Neural cell (in vitro differentiated cells): Measurements from ENCODE around the gene SUGCT.

Experiments used
- CTCF ChIP-seq: fragments of 450-650 bp; IDR thresholded peaks from 2 replicates; pipeline ENCODE4 v1.5.1; 2014; ENCODE audit warnings: antibody characterized with exemption, mild to moderate bottlenecking, moderate library complexity; ENCODE audit not compliant: poor library complexity, severe bottlenecking
- EP300 ChIP-seq: fragments of 450-650 bp; conservative IDR thresholded peaks from 2 replicates; pipeline ENCODE4 v1.6.1; 2014; ENCODE audit warnings: antibody characterized with exemption, mild to moderate bottlenecking, moderate library complexity; ENCODE audit not compliant: poor library complexity, severe bottlenecking
- EZH2 ChIP-seq: fragments of 200-600, 300-800 bp; shearing (Covaris generic), sonication (generic); IDR thresholded peaks from 2 replicates; pipeline ENCODE4 v1.6.1; 2014; ENCODE audit warnings: antibody characterized with exemption, low read length, borderline replicate concordance, mild to moderate bottlenecking; ENCODE audit not compliant: insufficient read depth, poor library complexity, severe bottlenecking
- MXI1 ChIP-seq: fragments of 450-650 bp; conservative IDR thresholded peaks from 2 replicates; pipeline ENCODE4 v1.6.1; 2014; ENCODE audit warnings: antibody characterized with exemption, mild to moderate bottlenecking; ENCODE audit not compliant: poor library complexity, severe bottlenecking
- POLR2AphosphoS5 ChIP-seq: IDR thresholded peaks from 2 replicates; pipeline ENCODE4 v1.6.1; 2012
- RAD21 ChIP-seq: fragments of 450-650 bp; conservative IDR thresholded peaks from 2 replicates; pipeline ENCODE4 v1.6.1; 2014; ENCODE audit warnings: antibody characterized with exemption, mild to moderate bottlenecking, moderate library complexity
- REST ChIP-seq: IDR thresholded peaks from 2 replicates; pipeline ENCODE4 v1.6.1; 2012; ENCODE audit warnings: borderline replicate concordance
- SMC3 ChIP-seq: fragments of 450-650 bp; conservative IDR thresholded peaks from 2 replicates; pipeline ENCODE4 v1.6.1; 2014; ENCODE audit warnings: antibody characterized with exemption, mild to moderate bottlenecking, moderate library complexity; ENCODE audit not compliant: poor library complexity
- TAF1 ChIP-seq: IDR thresholded peaks from 2 replicates; pipeline ENCODE4 v1.6.1; 2012; ENCODE audit warnings: low read depth

- TF ChIP-seq CTCF (no peak), REST (no peak), POLR2AphosphoS5 (no peak), TAF1 (no peak), EZH2 (no peak), SMC3 (no peak), RAD21 (no peak), EP300 (no peak), MXI1 (no peak)
Observed at GRCh38 chr7:40531956-40532355, 397.2 kb downstream of the SUGCT start.
